ENCODE data around the gene FN1.

- TF ChIP-seq CTCF (IDR thresholded peaks at IDR 0.05; ENCODE audit: low read length) (no peak), EZH2 (optimal IDR thresholded peaks at IDR 0.05; ENCODE audit: low read depth, low read length) (no peak)
Observed at GRCh38 chr2:215359576-215359922, 76.3 kb downstream of the FN1 start.
